Neural progenitor cell (in vitro differentiated cells): ENCODE results near the gene IFNAR2. TPM values are rescaled to one million over a fixed set of nuclear protein-coding genes. Genes with fewer than 3 reads are reported as not detected.

ENCODE experiments used
- DNase-seq: peaks from one replicate; pipeline ENCODE4 v3.0.0-alpha.2; 2016; ENCODE audit warnings: low spot score
- H2AFZ ChIP-seq: fragments of 200-600 bp; sonication (generic); replicated peaks from 2 replicates; pipeline ENCODE4 v1.6.1; 2016; ENCODE audit warnings: antibody characterized with exemption
- H3F3A ChIP-seq: fragments of 200-600 bp; sonication (generic); 2 replicates; pipeline ENCODE4 v1.6.1; 2016; ENCODE audit warnings: antibody characterized with exemption, low read depth
- H3K27ac ChIP-seq: fragments of 200-600 bp; sonication (generic); 2 replicates; pipeline ENCODE4 v1.5.1; 2016; ENCODE audit warnings: mild to moderate bottlenecking
- H3K27me3 ChIP-seq: fragments of 200-600 bp; sonication (generic); 2 replicates; pipeline ENCODE4 v1.6.1; 2016; ENCODE audit warnings: mild to moderate bottlenecking, moderate library complexity
- H3K36me3 ChIP-seq: fragments of 200-600 bp; sonication (generic); 2 replicates; pipeline ENCODE4 v1.5.1; 2016
- H3K4me1 ChIP-seq: fragments of 200-600 bp; sonication (generic); 2 replicates; pipeline ENCODE4 v1.6.1; 2016; ENCODE audit warnings: mixed run types
- H3K4me2 ChIP-seq: fragments of 200-600 bp; sonication (generic); 2 replicates; pipeline ENCODE4 v1.6.1; 2016
- H3K4me3 ChIP-seq: fragments of 200-600 bp; sonication (generic); 2 replicates; pipeline ENCODE4 v1.5.1; 2016
- H3K79me2 ChIP-seq: fragments of 200-600 bp; sonication (generic); 2 replicates; pipeline ENCODE4 v1.6.1; 2016; ENCODE audit warnings: low read depth
- H3K9ac ChIP-seq: fragments of 200-600 bp; sonication (generic); 2 replicates; pipeline ENCODE4 v1.6.1; 2016
- H3K9me3 ChIP-seq: fragments of 200-600 bp; sonication (generic); 2 replicates; pipeline ENCODE4 v1.5.1; 2016; ENCODE audit warnings: low read depth
- H4K20me1 ChIP-seq: fragments of 200-600 bp; sonication (generic); 2 replicates; pipeline ENCODE4 v1.6.1; 2016; ENCODE audit warnings: low read depth
- H3K27ac Mint-ChIP-seq: 3 replicates; pipeline ENCODE4 v1.8.0; 2021; ENCODE audit warnings: mixed read lengths
- H3K27me3 Mint-ChIP-seq: 2 replicates; pipeline ENCODE4 v1.8.0; 2022; ENCODE audit warnings: low read depth, mild to moderate bottlenecking, inconsistent platforms, moderate library complexity, mixed read lengths; ENCODE audit not compliant: insufficient read depth
- H3K36me3 Mint-ChIP-seq: 3 replicates; pipeline ENCODE4 v1.8.0; 2021; ENCODE audit warnings: mixed read lengths
- H3K4me1 Mint-ChIP-seq: 3 replicates; pipeline ENCODE4 v1.8.0; 2021; ENCODE audit warnings: mixed read lengths
- H3K4me3 Mint-ChIP-seq: 3 replicates; pipeline ENCODE4 v1.8.0; 2021; ENCODE audit warnings: mild to moderate bottlenecking, moderate library complexity, mixed read lengths
- H3K9me3 Mint-ChIP-seq: 3 replicates; pipeline ENCODE4 v1.8.0; 2020; ENCODE audit warnings: mixed read lengths
- EZH2 ChIP-seq: fragments of 200-600 bp; sonication (generic); IDR thresholded peaks from 2 replicates; pipeline ENCODE4 v1.6.1; 2017; ENCODE audit warnings: antibody characterized with exemption, mild to moderate bottlenecking, moderate library complexity
- EZH2phosphoT487 ChIP-seq: fragments of 200-600 bp; sonication (generic); IDR thresholded peaks from 2 replicates; pipeline ENCODE4 v1.6.1; 2017; ENCODE audit warnings: antibody characterized with exemption
- total RNA-seq: library from RNA; depleted of rRNA; stranded (reverse); fragments of >200 nt; gene quantifications from 2 replicates; pipeline ENCODE4 v1.2.3, GENCODE V29; 2015; ENCODE audit warnings: low replicate concordance
- TF ChIP-seq, protein P1 (sequence below): fragments of 200-600 bp; sonication (generic); IDR thresholded peaks from 2 replicates; pipeline ENCODE4 v1.5.1; 2017; ENCODE audit warnings: antibody characterized with exemption, mild to moderate bottlenecking

IFNAR2 gene
- total RNA-seq, 1 donor from 2014 or later: 15.8 TPM

DNA sequence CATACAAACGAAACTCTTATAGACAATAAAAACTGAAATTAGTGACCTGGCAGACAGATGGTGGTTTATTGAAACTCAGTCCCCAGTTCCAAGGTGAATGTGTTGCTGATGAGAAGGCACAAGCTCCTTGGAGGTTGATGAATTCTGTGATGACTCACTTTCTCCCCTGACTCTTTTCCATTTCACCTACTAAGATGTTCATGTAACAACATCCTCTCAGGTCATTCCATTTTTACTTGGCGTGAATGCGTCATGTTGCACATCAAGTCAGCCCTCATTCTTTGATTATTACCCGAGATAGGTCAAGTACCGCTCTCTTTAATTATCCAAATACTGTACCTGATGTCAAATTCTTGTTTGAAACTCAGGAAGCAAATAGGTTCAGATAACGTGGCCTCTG is 26.3 kb downstream of the IFNAR2 start:
- TF ChIP-seq EZH2: no peak
- no peak for TF ChIP-seq EZH2phosphoT487
- TF ChIP-seq, protein P1, sequence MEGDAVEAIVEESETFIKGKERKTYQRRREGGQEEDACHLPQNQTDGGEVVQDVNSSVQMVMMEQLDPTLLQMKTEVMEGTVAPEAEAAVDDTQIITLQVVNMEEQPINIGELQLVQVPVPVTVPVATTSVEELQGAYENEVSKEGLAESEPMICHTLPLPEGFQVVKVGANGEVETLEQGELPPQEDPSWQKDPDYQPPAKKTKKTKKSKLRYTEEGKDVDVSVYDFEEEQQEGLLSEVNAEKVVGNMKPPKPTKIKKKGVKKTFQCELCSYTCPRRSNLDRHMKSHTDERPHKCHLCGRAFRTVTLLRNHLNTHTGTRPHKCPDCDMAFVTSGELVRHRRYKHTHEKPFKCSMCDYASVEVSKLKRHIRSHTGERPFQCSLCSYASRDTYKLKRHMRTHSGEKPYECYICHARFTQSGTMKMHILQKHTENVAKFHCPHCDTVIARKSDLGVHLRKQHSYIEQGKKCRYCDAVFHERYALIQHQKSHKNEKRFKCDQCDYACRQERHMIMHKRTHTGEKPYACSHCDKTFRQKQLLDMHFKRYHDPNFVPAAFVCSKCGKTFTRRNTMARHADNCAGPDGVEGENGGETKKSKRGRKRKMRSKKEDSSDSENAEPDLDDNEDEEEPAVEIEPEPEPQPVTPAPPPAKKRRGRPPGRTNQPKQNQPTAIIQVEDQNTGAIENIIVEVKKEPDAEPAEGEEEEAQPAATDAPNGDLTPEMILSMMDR: no peak
- Histone ChIP-seq H3K27ac (no peak overlapping the region), H3K27me3 (no peaks in the 10 kb centered on the region), H3K4me3 (no peak overlapping the region), H3K4me2 (no peak overlapping the region), H3F3A (no peaks in the 10 kb centered on the region), H3K9me3 (no peaks in the 10 kb centered on the region), H3K4me1 (no peaks in the 10 kb centered on the region), H2AFZ (no peak overlapping the region), H3K36me3 (no peaks in the 10 kb centered on the region), H3K79me2 (no peaks in the 10 kb centered on the region), H3K9ac (no peak overlapping the region), H4K20me1 (no peaks in the 10 kb centered on the region)
- Mint-ChIP-seq H3K4me3 (no peak overlapping the region), H3K36me3 (peaks cover 48% of the 10 kb centered on the region), H3K9me3 (peaks cover 2% of the 10 kb centered on the region), H3K27ac (no peak overlapping the region), H3K27me3 (peaks cover 2% of the 10 kb centered on the region), H3K4me1 (no peaks in the 10 kb centered on the region)
- DNase-seq: no peak

DNA sequence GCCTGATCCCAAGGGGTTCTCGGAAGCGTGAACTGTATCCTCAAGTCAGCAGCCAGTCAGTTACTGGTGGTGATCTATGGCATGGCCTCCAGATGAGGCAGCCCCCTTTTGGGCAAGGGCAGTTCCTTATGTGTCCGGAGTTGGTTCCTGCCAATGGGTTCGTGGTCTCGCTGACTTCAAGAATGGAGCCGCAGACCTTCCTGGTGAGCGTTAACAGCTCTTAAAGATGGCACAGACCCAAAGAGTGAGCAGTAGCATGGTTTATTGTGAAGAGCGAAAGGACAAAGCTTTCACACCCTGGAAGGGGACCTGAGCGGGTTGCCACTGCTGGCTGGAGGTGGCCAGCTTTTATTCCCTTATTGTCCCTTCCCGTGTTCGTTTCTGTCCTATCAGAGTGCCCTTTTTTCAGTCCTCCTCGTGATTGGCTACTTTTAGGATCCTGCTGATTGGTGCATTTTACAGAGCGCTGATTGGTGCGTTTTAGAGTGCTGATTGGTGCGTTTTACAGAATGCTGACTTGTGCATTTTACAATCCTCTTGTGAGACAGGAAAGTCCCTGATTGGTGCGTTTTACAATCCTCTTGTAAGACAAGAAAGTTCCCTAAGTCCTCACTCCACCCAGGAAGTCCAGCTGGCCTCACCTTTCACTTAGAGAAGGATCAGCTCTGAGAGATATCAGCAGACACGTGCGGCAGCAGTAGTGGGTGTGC is 27.5 kb downstream of the IFNAR2 start:
- Histone ChIP-seq H3F3A (no peaks in the 10 kb centered on the region), H3K4me2 (no peak overlapping the region), H3K27ac (no peak overlapping the region), H3K79me2 (no peaks in the 10 kb centered on the region), H3K4me1 (no peaks in the 10 kb centered on the region), H3K27me3 (no peaks in the 10 kb centered on the region), H2AFZ (no peak overlapping the region), H3K36me3 (no peaks in the 10 kb centered on the region), H4K20me1 (no peaks in the 10 kb centered on the region), H3K9ac (no peak overlapping the region), H3K4me3 (no peak overlapping the region), H3K9me3 (no peaks in the 10 kb centered on the region)
- DNase-seq: no peak
- H3K4me1 Mint-ChIP-seq: no peaks in the 10 kb centered on the region
- H3K27ac Mint-ChIP-seq: no peak overlapping the region
- H3K4me3 Mint-ChIP-seq: no peak overlapping the region
- peaks cover 2% of the 10 kb centered on the region for H3K27me3 Mint-ChIP-seq
- H3K9me3 Mint-ChIP-seq: peaks cover 2% of the 10 kb centered on the region
- TF ChIP-seq EZH2: no peak
- TF ChIP-seq, protein P1: no peak
- TF ChIP-seq EZH2phosphoT487: no peak
- peaks cover 40% of the 10 kb centered on the region for H3K36me3 Mint-ChIP-seq

DNA sequence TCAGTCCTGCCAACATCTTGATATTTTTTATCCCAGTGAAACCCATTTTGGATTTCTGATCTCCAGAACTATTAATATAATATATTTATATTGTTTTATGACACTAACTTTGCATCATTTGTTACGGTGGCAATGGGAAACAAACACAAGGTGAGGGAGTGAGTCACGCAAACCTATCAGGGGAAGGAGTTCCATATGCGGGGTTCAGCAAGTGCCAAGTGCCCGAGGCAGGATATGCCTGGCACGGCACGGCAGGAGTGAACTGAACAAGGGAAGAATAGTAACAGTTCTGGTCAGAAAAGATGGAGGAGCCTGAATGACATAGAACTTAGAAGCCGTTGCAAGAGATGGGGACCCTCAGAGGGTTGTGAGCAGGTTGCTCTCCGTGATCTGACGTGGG is 28.7 kb downstream of the IFNAR2 start:
- H3K4me3 ChIP-seq: no peak overlapping the region
- TF ChIP-seq EZH2 (no peak), EZH2phosphoT487 (no peak)
- TF ChIP-seq, protein P1: no peak
- no peaks in the 10 kb centered on the region for H3K9me3 ChIP-seq

More for the DNA sequence above, 28.7 kb downstream of the IFNAR2 start:
- Histone ChIP-seq H3K9ac (no peak overlapping the region), H3K4me1 (no peaks in the 10 kb centered on the region), H3K27ac (no peak overlapping the region), H3K36me3 (no peaks in the 10 kb centered on the region), H3K4me2 (no peak overlapping the region), H4K20me1 (no peaks in the 10 kb centered on the region), H2AFZ (no peak overlapping the region), H3K27me3 (no peaks in the 10 kb centered on the region), H3F3A (no peaks in the 10 kb centered on the region), H3K79me2 (no peaks in the 10 kb centered on the region)
- peaks cover 2% of the 10 kb centered on the region for H3K9me3 Mint-ChIP-seq
- H3K36me3 Mint-ChIP-seq: peaks cover 38% of the 10 kb centered on the region
- no peak overlapping the region for H3K27ac Mint-ChIP-seq
- no peak overlapping the region for H3K4me3 Mint-ChIP-seq
- H3K4me1 Mint-ChIP-seq: no peaks in the 10 kb centered on the region
- DNase-seq: no peak
- peaks cover 2% of the 10 kb centered on the region for H3K27me3 Mint-ChIP-seq
